ENCODE measurements around the gene RAB8B.

DNA sequence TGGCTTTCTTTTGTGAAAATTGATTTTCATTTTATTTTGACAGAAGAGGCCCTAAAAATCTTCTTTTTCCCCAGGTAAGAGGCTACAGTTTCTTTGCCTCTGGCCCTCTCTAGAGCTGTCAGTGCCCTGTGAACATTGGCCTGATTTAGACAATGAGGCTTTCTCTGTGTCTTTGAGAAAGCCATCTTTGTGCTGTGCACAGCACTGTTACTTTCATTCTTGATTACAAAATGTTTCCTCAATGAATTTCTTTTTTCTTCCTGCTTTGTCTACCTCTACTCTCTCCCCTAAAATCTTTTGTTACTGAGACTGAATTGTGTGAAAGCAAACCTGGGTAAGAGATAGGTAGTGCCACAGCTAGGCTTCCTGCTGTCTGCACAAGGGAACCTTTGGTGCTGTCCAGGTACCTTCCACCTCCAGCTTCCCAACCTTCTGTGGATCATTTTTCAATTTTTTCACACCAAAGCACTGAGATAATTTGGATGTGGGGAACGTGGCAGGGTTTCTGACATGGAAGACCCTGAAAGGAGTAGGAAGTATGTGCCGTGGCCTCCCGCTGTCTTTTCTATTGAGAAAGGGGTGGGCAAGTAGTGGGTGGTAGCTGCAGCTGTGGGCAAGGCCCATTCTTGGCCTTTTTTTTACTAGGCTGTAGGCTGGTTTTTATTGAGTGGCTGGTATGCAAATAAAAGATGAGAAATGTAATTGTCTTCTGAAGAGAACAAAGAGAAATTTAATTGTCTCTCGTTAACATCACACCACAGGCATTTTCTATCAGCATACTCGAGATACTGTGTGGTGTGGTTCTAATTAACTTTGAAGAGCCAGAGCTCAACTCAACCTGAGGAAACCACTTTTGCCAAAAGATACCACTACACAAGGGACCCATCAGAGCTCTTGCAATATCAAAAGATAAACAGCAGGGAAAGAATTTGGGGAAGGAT is 21.0 kb downstream of the RAB8B start:
- TF ChIP-seq, protein P1, sequence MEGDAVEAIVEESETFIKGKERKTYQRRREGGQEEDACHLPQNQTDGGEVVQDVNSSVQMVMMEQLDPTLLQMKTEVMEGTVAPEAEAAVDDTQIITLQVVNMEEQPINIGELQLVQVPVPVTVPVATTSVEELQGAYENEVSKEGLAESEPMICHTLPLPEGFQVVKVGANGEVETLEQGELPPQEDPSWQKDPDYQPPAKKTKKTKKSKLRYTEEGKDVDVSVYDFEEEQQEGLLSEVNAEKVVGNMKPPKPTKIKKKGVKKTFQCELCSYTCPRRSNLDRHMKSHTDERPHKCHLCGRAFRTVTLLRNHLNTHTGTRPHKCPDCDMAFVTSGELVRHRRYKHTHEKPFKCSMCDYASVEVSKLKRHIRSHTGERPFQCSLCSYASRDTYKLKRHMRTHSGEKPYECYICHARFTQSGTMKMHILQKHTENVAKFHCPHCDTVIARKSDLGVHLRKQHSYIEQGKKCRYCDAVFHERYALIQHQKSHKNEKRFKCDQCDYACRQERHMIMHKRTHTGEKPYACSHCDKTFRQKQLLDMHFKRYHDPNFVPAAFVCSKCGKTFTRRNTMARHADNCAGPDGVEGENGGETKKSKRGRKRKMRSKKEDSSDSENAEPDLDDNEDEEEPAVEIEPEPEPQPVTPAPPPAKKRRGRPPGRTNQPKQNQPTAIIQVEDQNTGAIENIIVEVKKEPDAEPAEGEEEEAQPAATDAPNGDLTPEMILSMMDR (IDR thresholded peaks at IDR 0.05): no peak
- TF ChIP-seq POLR2AphosphoS5 (IDR thresholded peaks at IDR 0.05): no peak

Measured in breast epithelium (tissue), 3 donors.